HCT116 (cell line): ENCODE results near the gene CMC1.

Source experiments
- ELF1 ChIP-seq: IDR thresholded peaks from 2 replicates; pipeline ENCODE4 v1.6.1; 2012; ENCODE audit warnings: low read depth, borderline replicate concordance
- EZH2 ChIP-seq: fragments of 200-600 bp; sonication (generic); IDR thresholded peaks from 2 replicates; pipeline ENCODE4 v1.6.1; 2017; ENCODE audit warnings: antibody characterized with exemption, mixed run types
- EZH2phosphoT487 ChIP-seq: fragments of 200-600 bp; IDR thresholded peaks from 2 replicates; pipeline ENCODE4 v1.6.1; 2018; ENCODE audit warnings: antibody characterized with exemption, borderline replicate concordance
- FOSL1 ChIP-seq: IDR thresholded peaks from 2 replicates; pipeline ENCODE4 v1.6.1; 2012; ENCODE audit warnings: low read depth
- JUND ChIP-seq: IDR thresholded peaks from 2 replicates; pipeline ENCODE4 v1.6.1; 2012
- POLR2A ChIP-seq: IDR thresholded peaks from 2 replicates; pipeline ENCODE4 v1.7.0; 2011; ENCODE audit warnings: borderline replicate concordance; ENCODE audit not compliant: insufficient read depth, insufficient read length; ENCODE audit errors: extremely low read depth
- POLR2AphosphoS5 ChIP-seq: IDR thresholded peaks from 2 replicates; pipeline ENCODE4 v1.6.1; 2011; ENCODE audit warnings: mild to moderate bottlenecking, low read depth, low read length, moderate library complexity
- SP1 ChIP-seq: IDR thresholded peaks from 2 replicates; pipeline ENCODE4 v1.6.1; 2012; ENCODE audit warnings: low read depth
- TF ChIP-seq, protein P1 (sequence below), 3 experiments: fragments of 200-600 bp in 1 of 3; sonication (generic) in 1 of 3; IDR thresholded peaks in 2 of 3; conservative IDR thresholded peaks in 1 of 3; 2 replicates each; pipeline ENCODE4 v1.5.1; 2012 to 2017; ENCODE audit warnings: low read depth in 2 of 3, low read length in 2 of 3, antibody characterized with exemption in 1 of 3, borderline replicate concordance in 1 of 3, control low read depth in 1 of 3, mild to moderate bottlenecking in 1 of 3, mixed read lengths in 1 of 3, mixed run types in 1 of 3, moderate library complexity in 1 of 3; ENCODE audit not compliant: insufficient read depth in 1 of 3
- TF ChIP-seq, protein P2 (sequence below): IDR thresholded peaks from 2 replicates; pipeline ENCODE4 v1.6.1; 2012
- TF ChIP-seq, protein P3 (sequence below): IDR thresholded peaks from 2 replicates; pipeline ENCODE4 v1.6.1; 2012; ENCODE audit warnings: low read depth

DNA sequence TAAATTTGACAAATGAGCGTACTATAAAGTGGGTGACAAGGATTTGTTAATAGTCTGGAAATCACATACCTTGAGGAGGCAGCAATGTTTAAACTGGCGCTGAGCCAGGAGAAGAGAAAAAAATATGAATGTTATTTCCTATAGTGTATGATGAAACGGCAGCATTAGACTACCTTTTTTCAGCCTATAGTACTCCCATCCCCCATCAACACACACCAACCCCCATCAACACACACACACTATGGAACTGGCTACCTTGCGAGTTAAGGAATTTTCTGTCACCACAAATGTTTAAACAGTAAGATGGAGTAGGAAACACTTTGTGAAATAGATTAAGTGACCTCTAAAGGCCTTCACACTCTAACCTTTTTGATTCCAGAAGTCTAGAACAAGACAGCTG, 60.3 kb downstream of the CMC1 start:
- TF ChIP-seq, protein P1, sequence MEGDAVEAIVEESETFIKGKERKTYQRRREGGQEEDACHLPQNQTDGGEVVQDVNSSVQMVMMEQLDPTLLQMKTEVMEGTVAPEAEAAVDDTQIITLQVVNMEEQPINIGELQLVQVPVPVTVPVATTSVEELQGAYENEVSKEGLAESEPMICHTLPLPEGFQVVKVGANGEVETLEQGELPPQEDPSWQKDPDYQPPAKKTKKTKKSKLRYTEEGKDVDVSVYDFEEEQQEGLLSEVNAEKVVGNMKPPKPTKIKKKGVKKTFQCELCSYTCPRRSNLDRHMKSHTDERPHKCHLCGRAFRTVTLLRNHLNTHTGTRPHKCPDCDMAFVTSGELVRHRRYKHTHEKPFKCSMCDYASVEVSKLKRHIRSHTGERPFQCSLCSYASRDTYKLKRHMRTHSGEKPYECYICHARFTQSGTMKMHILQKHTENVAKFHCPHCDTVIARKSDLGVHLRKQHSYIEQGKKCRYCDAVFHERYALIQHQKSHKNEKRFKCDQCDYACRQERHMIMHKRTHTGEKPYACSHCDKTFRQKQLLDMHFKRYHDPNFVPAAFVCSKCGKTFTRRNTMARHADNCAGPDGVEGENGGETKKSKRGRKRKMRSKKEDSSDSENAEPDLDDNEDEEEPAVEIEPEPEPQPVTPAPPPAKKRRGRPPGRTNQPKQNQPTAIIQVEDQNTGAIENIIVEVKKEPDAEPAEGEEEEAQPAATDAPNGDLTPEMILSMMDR (IDR thresholded peaks at IDR 0.05 in 2 of 3, conservative IDR thresholded peaks at IDR 0.05 in 1 of 3; ENCODE audit: borderline replicate concordance in 1 of 3, insufficient read depth in 1 of 3, low read depth in 2 of 3, low read length in 2 of 3), result no peak
- TF ChIP-seq POLR2A (no peak), EZH2 (no peak), POLR2AphosphoS5 (no peak), JUND (no peak), EZH2phosphoT487 (no peak), FOSL1 (no peak), ELF1 (no peak), SP1 (no peak)
- TF ChIP-seq, protein P2, sequence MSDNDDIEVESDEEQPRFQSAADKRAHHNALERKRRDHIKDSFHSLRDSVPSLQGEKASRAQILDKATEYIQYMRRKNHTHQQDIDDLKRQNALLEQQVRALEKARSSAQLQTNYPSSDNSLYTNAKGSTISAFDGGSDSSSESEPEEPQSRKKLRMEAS, result no peak
- TF ChIP-seq, protein P3, sequence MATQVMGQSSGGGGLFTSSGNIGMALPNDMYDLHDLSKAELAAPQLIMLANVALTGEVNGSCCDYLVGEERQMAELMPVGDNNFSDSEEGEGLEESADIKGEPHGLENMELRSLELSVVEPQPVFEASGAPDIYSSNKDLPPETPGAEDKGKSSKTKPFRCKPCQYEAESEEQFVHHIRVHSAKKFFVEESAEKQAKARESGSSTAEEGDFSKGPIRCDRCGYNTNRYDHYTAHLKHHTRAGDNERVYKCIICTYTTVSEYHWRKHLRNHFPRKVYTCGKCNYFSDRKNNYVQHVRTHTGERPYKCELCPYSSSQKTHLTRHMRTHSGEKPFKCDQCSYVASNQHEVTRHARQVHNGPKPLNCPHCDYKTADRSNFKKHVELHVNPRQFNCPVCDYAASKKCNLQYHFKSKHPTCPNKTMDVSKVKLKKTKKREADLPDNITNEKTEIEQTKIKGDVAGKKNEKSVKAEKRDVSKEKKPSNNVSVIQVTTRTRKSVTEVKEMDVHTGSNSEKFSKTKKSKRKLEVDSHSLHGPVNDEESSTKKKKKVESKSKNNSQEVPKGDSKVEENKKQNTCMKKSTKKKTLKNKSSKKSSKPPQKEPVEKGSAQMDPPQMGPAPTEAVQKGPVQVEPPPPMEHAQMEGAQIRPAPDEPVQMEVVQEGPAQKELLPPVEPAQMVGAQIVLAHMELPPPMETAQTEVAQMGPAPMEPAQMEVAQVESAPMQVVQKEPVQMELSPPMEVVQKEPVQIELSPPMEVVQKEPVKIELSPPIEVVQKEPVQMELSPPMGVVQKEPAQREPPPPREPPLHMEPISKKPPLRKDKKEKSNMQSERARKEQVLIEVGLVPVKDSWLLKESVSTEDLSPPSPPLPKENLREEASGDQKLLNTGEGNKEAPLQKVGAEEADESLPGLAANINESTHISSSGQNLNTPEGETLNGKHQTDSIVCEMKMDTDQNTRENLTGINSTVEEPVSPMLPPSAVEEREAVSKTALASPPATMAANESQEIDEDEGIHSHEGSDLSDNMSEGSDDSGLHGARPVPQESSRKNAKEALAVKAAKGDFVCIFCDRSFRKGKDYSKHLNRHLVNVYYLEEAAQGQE, result no peak
